Stimulated activated CD4-positive, alpha-beta T cell treated with anti-CD3 and anti-CD28 coated beads, Interleukin-1b, Interleukin-23, amount 100 ng/mL, for 24 hours (primary cell): ENCODE measurements around the gene CALM1.

Source experiments
- DNase-seq, 4 experiments: peaks; one replicate each; pipeline ENCODE4 v3.0.0-alpha.2; 2020; ENCODE audit warnings: low read depth in 4 of 4, low spot score in 1 of 4

CALM1 gene

GRCh38 chr14:90440021-90440451 is 43.2 kb downstream of the CALM1 start:
- no peak for DNase-seq

GRCh38 chr14:90440592-90440991 is 43.8 kb downstream of the CALM1 start:
- no peak for DNase-seq

GRCh38 chr14:90442388-90442787 is 45.6 kb downstream of the CALM1 start:
- DNase-seq: no peak

- DNase-seq: no peak
Measured at GRCh38 chr14:90443161-90444076, 46.6 kb downstream of the CALM1 start.

DNA sequence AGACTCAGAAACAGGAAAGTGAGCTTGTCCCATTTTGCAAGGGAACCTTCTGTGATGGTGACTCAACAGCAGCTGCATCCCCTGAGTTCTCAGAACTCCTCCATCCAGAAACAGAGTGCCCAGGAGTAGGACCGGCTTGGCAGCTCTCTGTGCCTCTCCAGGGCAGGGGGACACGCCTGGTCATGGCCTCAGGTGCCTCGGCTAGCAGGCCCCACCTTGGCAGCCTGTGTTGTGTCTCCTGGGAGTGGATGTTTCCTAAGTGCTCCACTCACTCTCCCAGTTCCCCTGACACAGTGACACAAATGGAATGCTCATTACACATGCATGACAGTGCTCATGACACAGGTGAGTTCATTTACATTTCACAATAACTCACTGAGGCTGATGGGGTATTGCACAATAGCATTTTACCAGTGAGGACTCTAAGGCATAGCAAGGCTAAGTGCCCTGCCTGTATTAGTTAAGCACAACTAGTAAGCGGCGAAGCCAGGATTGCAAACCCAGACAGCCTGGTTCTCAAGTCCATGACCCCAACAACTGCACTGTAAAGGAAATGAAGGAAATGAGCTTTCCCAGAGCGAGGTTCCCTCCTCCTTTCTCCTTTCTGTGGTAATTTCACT is 47.4 kb downstream of the CALM1 start:
- no peak for DNase-seq

- no peak for DNase-seq
Measured at GRCh38 chr14:90445011-90445410, 48.2 kb downstream of the CALM1 start.

DNA sequence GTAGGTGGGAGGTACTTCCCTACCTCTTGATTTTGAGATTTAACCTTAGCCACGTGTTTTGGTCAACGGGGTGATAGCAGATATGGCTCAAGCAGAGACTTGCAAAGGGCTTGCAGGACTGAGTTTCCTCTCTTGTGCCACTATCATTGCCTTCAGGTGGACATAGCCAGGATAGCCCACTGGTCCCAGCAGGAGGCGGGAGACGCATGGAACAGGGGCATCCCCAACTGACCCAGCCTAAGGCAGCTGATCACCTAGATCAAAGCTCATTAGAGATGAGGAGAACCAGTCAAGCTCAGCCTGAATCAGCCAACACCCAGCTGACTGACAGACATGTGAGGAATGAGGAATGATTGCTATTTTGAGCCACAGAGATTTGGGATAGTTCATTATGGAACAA is 49.6 kb downstream of the CALM1 start:
- DNase-seq: no peak

DNA sequence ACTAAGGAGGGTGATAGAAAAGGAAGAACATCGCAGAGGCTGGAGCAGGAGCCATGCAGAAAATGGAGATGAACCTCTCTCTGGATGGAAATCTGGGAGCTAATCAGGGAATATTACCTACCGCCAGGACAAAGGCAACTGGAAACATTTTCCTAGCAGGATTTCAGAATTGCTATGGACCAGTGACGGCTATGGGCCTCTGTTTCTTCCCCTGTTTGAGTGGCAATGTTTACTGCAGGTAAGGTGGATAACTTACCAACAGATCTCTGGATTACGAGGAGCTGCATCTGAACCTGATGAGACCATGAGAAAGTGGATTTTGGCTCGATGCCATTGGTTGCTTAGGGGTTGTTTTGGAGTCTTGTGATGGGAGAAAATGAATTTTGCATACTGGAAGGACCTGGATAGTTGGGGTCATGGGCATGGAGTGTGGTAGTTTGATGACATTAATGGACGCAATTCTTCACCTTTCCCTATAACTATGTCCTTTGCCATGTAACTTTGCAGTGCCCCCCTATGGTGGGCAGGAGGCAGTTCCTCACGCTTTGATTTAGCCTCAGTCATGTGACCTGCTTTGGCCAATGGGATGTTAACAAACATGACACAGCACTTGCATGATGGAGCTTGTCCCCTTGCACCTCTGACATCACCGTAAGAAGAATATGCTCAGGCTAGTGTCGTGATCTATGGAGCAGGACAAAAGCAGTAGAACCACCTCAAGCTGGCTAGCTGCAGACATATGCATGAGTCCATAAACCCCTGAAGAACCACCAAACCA is 51.1 kb downstream of the CALM1 start:
- no peak for DNase-seq

DNA sequence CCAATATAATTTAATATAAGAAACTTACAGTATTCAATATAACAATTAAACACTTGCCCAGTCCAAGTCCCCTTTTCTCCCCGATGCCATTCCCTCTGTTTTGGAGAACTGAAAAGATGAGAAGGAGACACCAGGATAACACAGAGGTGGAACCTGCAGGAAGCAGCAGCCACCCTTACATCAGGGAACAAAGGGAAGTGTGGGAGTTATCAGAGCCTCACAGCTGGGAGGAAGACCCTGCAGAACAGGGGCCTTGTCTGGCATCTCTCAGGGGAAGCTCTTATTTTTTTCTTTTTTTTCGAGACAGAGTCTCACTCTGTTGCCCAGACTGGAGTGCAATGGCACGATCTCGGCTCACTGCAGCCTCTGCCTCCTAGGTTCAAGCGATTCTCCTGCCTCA is 52.6 kb downstream of the CALM1 start:
- DNase-seq: no peak

DNA sequence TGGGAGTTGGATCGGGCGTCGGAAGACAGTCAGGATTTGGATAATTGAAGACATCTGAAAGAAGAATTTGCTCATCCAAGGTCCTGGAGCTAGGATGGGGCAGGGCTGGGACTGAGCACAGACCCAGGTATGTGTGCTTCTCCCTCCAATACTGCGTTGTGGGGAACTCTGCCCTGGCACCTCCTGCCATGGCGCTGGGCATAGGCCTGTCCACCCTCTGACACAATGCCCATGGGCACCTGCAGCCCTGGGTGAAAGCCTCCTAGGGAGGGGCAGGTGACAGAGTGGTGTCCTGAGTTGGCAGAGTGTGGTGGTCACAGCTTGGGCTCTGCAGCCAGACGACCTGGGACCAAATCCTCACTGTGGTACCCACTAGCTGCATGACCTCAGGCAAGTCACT is 53.3 kb downstream of the CALM1 start:
- no peak for DNase-seq

GRCh38 chr14:90450667-90451066 is 53.8 kb downstream of the CALM1 start:
- DNase-seq: no peak

- DNase-seq: no peak
Measured at GRCh38 chr14:90451443-90451842, 54.6 kb downstream of the CALM1 start.

DNA sequence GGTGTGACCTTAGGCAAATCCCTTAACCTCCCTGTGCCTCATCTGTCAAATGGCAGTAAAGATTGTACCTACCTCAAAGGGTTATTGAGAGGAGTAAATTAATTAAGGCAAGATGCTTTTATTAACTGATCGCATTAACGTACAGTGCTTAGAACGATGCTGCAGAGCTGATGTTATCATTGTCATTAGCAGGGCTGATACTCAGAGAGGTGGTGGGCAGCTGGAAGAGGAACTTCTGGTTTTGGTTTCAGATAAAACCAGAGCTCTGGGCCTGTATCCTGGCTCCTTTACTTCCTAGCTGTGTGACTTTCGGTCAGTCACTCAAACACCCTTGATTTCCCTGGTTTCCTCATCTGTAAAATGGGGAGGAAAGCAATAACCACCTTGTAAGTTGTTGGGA is 55.1 kb downstream of the CALM1 start:
- DNase-seq: no peak

GRCh38 chr14:90452366-90452765 is 55.5 kb downstream of the CALM1 start:
- no peak for DNase-seq

DNA sequence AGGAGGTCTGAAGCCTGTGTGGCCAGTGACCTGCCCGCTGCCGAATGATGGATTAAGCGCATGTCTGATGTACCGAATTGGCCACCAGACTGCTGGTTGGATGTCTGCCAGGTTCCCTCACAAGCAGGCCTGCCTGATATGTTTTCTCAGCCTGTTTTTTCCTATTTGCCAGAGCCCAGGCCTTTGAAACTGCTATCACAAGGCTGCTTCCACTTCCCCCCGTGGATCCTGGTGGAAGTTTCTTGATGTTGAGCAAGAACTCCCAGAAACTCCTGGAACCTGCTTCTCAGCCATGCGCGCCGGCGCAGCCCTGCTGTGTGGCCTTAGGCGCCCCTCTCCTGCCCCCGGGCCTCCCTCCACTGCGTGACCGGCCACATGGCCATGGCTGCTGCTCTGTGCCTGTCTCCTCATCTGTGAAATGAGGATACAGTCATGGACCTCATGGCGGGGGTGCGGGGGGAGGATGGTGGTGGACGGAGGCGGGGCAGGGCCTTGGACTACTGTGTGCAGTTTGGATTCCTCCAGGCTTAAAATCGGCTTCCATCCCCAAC is 56.6 kb downstream of the CALM1 start:
- no peak for DNase-seq

DNA sequence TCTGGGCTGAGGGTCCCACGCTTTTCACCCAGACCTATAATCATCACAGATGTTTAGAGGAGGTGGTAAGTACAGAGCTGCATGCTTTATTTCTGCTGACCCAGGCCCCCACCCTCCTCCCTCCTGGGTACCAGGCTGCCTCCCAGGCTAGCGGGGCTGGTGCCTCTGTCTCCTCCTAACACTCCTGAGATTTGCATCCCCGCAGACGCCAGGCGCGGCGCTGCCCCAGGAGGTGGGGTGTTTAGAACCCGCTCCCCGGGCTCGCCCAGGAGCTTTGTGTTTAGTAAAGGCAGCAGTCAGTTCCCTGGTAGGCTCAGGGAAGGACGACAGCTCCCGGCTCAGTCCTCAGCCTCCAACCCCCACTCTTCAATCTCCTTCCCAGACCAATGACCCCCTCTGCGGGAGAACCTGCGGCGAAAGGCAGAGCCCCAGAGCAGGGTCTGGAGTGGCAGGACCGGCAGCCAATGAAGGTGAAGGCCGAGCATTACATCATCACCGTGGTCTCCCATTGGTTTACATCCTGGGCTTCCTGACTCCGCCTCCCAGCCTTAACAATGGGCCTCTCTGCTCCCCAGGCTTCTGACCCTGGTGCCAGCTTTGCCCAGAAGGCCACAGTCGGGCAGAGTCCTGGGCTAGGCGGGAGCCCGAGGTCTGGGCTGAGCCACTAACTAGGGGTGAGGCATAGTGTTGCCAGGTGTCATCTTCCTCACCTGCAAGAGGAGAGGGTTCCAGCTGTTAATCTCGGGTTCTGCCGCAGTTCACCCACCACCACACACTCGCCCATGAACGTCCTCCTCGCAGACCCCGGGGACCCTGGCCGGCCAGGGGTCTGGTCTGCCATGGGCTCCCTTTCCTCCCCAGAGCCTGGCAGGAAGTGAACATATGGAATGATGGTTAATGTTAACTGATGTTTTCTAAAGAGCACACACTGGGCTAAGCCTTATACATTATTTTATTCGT is 57.5 kb downstream of the CALM1 start:
- no peak for DNase-seq

GRCh38 chr14:90455100-90455571 is 58.3 kb downstream of the CALM1 start:
- no peak for DNase-seq

DNA sequence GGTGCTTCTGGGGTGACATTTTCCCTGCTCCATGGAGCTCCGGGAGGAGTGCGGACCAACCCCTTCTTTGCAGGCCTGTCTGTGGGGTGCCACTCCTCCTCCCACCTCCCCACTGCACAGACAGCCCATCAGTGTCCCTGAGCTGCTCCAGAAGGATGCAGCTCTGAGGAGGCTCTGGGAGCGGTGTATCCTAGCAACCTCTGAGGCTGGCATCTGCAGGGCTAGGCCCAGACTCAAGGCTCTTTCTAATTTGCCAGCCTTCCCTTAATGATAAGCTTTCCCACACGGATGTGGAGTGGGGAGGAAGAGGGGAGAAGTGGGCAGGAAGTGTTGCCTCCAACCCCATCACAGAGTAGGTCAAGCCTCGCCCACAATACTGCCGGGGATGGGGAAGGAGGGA is 59.7 kb downstream of the CALM1 start:
- DNase-seq: no peak

DNA sequence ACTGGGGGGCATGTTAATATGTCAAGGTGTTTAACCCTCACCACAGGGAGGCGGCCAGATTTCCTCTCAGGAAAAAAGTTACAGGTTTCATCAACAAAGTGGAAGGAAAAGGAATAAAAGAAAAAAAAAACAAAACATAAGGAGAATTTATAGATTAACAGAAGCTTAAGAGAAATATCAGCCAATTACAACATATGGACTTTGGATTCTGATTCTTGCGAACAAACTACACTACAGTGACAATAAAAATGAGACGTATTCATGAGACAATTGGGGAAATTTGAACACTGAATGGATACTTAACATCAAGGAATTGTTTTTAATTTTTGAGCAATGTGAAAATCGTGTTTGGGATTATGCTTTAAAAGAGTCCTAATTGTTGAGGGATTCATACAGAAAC is 60.4 kb downstream of the CALM1 start:
- no peak for DNase-seq
